NB4 (cell line): ENCODE data around the gene MEA1.

Experiments used
- MAX ChIP-seq: IDR thresholded peaks from 2 replicates; pipeline ENCODE4 v1.6.1; 2011; ENCODE audit warnings: low read depth, low read length
- MYC ChIP-seq: IDR thresholded peaks from 2 replicates; pipeline ENCODE4 v1.6.1; 2011; ENCODE audit warnings: low read depth, low read length
- POLR2A ChIP-seq: IDR thresholded peaks from 2 replicates; pipeline ENCODE4 v1.6.1; 2011; ENCODE audit warnings: mild to moderate bottlenecking; ENCODE audit not compliant: insufficient read length; ENCODE audit errors: extremely low read depth
- TF ChIP-seq, protein P1 (sequence below): IDR thresholded peaks from one replicate; pipeline ENCODE4 v1.5.1; 2012; ENCODE audit warnings: low read depth, low read length

DNA sequence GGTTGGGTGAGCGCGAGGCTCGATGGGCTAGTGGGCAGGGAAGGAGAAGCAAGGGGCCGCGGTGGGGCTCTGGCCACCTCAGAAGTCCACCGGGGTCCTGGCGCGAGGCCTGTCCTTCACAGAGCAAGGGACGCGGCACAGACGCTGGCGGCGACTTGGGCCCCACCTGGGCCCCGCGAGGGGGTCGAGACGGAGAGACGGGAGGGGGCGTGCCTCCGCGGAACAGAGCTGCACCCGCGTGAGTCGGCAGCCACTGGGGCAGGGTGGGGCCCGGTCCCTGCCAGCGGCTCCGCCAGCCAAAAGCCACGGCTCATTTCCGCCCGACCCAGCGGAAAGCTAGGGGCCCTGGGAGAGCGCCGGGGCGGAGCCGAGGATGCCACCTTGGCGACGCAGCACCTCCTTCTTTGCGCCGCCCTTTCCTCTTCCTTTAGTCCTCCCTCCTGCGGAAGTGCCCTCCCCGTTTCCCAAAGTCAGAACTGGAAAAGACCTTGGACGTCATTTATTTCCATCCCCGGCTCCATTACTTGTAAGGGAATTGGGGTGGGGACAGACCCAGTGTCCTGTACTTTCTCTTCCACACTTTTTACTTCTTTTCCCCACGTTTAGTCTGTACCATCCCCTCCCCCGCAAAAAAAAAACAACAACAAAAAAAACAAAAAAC is 39.9 kb upstream of the MEA1 start, which contains the start of gene CUL7:
- TF ChIP-seq, protein P1, sequence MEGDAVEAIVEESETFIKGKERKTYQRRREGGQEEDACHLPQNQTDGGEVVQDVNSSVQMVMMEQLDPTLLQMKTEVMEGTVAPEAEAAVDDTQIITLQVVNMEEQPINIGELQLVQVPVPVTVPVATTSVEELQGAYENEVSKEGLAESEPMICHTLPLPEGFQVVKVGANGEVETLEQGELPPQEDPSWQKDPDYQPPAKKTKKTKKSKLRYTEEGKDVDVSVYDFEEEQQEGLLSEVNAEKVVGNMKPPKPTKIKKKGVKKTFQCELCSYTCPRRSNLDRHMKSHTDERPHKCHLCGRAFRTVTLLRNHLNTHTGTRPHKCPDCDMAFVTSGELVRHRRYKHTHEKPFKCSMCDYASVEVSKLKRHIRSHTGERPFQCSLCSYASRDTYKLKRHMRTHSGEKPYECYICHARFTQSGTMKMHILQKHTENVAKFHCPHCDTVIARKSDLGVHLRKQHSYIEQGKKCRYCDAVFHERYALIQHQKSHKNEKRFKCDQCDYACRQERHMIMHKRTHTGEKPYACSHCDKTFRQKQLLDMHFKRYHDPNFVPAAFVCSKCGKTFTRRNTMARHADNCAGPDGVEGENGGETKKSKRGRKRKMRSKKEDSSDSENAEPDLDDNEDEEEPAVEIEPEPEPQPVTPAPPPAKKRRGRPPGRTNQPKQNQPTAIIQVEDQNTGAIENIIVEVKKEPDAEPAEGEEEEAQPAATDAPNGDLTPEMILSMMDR = no peak
- TF ChIP-seq POLR2A = peak; percentile 78
- TF ChIP-seq MYC = peak; percentile 84
- peak; percentile 79 for TF ChIP-seq MAX
